Neural cell (in vitro differentiated cells): ENCODE results near the gene NCOR1. TPM values are rescaled to one million over a fixed set of nuclear protein-coding genes. Genes with fewer than 3 reads are reported as not detected.
A peak's percentile ranks its signal among the peaks of the same experiment; 100 is the strongest.

ENCODE experiments used
- H2AFZ ChIP-seq: fragments of 200-600, 300-800 bp; sonication (generic), shearing (Covaris generic); 2 replicates; pipeline ENCODE4 v1.6.0; 2014; ENCODE audit warnings: low read depth, mild to moderate bottlenecking, antibody characterized with exemption, low read length, moderate library complexity
- H3F3A ChIP-seq: fragments of 200-600 bp; shearing (Covaris generic); 2 replicates; pipeline ENCODE4 v1.6.1; 2016; ENCODE audit warnings: mild to moderate bottlenecking, moderate library complexity, mixed read lengths, antibody characterized with exemption, low read length; ENCODE audit not compliant: insufficient read depth, poor library complexity, severe bottlenecking
- H3K27ac ChIP-seq: fragments of 200-600, 300-800 bp; sonication (generic), shearing (Covaris generic); 2 replicates; pipeline ENCODE4 v1.5.1; 2014; ENCODE audit warnings: mild to moderate bottlenecking, low read length, moderate library complexity
- H3K27me3 ChIP-seq: fragments of 300-800, 200-600 bp; sonication (generic), shearing (Covaris generic); 2 replicates; pipeline ENCODE4 v1.6.0; 2014; ENCODE audit warnings: mild to moderate bottlenecking, low read depth, low read length, moderate library complexity; ENCODE audit not compliant: insufficient read depth
- H3K36me3 ChIP-seq: fragments of 300-800, 200-600 bp; sonication (generic), shearing (Covaris generic); 2 replicates; pipeline ENCODE4 v1.5.1; 2014; ENCODE audit warnings: mild to moderate bottlenecking, antibody characterized with exemption, low read length, moderate library complexity; ENCODE audit not compliant: insufficient read depth
- H3K4me2 ChIP-seq: fragments of 300-800, 200-600 bp; sonication (generic), shearing (Covaris generic); 2 replicates; pipeline ENCODE4 v1.6.0; 2014; ENCODE audit warnings: mild to moderate bottlenecking, low read length
- H3K4me3 ChIP-seq: fragments of 300-800, 200-600 bp; sonication (generic), shearing (Covaris generic); 2 replicates; pipeline ENCODE4 v1.5.1; 2014; ENCODE audit warnings: mild to moderate bottlenecking, low read length, moderate library complexity
- H3K79me2 ChIP-seq: fragments of 200-600 bp; shearing (Covaris generic); replicated peaks from 2 replicates; pipeline ENCODE4 v1.6.0; 2014; ENCODE audit warnings: mild to moderate bottlenecking, low read length, moderate library complexity; ENCODE audit not compliant: insufficient read depth
- H3K9ac ChIP-seq: fragments of 300-800, 200-600 bp; sonication (generic), shearing (Covaris generic); 2 replicates; pipeline ENCODE4 v1.6.1; 2016; ENCODE audit warnings: mild to moderate bottlenecking, low read length, mixed read lengths
- H3K9me2 ChIP-seq: fragments of 200-600 bp; shearing (Covaris generic); 2 replicates; pipeline ENCODE4 v1.6.1; 2016; ENCODE audit warnings: mild to moderate bottlenecking, low read length, mixed read lengths; ENCODE audit not compliant: insufficient read depth
- H3K9me3 ChIP-seq: fragments of 200-600, 300-800 bp; sonication (generic), shearing (Covaris generic); 2 replicates; pipeline ENCODE4 v1.6.1; 2016; ENCODE audit warnings: mild to moderate bottlenecking, mixed run types, low read length, moderate library complexity, mixed read lengths
- H4K20me1 ChIP-seq: fragments of 200-600 bp; shearing (Covaris generic); 2 replicates; pipeline ENCODE4 v1.6.1; 2016; ENCODE audit warnings: mild to moderate bottlenecking, mixed run types; ENCODE audit not compliant: insufficient read depth
- EP300 ChIP-seq: fragments of 450-650 bp; conservative IDR thresholded peaks from 2 replicates; pipeline ENCODE4 v1.6.1; 2014; ENCODE audit warnings: antibody characterized with exemption, mild to moderate bottlenecking, moderate library complexity; ENCODE audit not compliant: poor library complexity, severe bottlenecking
- EZH2 ChIP-seq: fragments of 200-600, 300-800 bp; shearing (Covaris generic), sonication (generic); IDR thresholded peaks from 2 replicates; pipeline ENCODE4 v1.6.1; 2014; ENCODE audit warnings: antibody characterized with exemption, low read length, borderline replicate concordance, mild to moderate bottlenecking; ENCODE audit not compliant: insufficient read depth, poor library complexity, severe bottlenecking
- MXI1 ChIP-seq: fragments of 450-650 bp; conservative IDR thresholded peaks from 2 replicates; pipeline ENCODE4 v1.6.1; 2014; ENCODE audit warnings: antibody characterized with exemption, mild to moderate bottlenecking; ENCODE audit not compliant: poor library complexity, severe bottlenecking
- POLR2AphosphoS5 ChIP-seq: IDR thresholded peaks from 2 replicates; pipeline ENCODE4 v1.6.1; 2012
- RAD21 ChIP-seq: fragments of 450-650 bp; conservative IDR thresholded peaks from 2 replicates; pipeline ENCODE4 v1.6.1; 2014; ENCODE audit warnings: antibody characterized with exemption, mild to moderate bottlenecking, moderate library complexity
- SMC3 ChIP-seq: fragments of 450-650 bp; conservative IDR thresholded peaks from 2 replicates; pipeline ENCODE4 v1.6.1; 2014; ENCODE audit warnings: antibody characterized with exemption, mild to moderate bottlenecking, moderate library complexity; ENCODE audit not compliant: poor library complexity
- TAF1 ChIP-seq: IDR thresholded peaks from 2 replicates; pipeline ENCODE4 v1.6.1; 2012; ENCODE audit warnings: low read depth
- polyA plus RNA-seq: library from polyadenylated mRNA; depleted of rRNA; stranded (reverse); fragments of >200 nt; gene quantifications from 2 replicates; pipeline ENCODE4 v1.2.3, GENCODE V29; 2014
- TF ChIP-seq, protein P1 (sequence below): IDR thresholded peaks from 2 replicates; pipeline ENCODE4 v1.6.1; 2012; ENCODE audit warnings: borderline replicate concordance
- TF ChIP-seq, protein P2 (sequence below): fragments of 450-650 bp; IDR thresholded peaks from 2 replicates; pipeline ENCODE4 v1.5.1; 2014; ENCODE audit warnings: antibody characterized with exemption, mild to moderate bottlenecking, moderate library complexity; ENCODE audit not compliant: poor library complexity, severe bottlenecking

The NCOR1 gene
- polyA plus RNA-seq, 1 donor from 2014 or later: 26.9 TPM

DNA sequence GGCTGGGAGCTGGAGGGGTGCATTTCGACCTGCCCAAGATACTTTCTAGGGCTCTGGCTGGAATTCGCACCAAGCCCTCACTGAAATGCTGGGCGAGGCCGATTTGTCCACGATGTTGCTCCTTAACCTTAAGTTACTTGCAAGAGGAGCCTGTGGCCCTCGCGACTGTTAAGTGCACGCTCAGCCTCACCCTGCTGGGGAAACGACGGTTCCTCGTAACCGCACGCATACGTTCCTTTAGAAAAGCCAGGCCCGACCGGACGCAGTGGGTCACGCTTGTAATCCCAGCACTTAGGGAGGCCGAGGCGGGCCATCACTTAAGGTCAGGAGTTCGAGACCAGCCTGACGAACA is 607 bp upstream of the NCOR1 start:
- H3K9me3 ChIP-seq: no peaks in the 10 kb centered on the region

DNA sequence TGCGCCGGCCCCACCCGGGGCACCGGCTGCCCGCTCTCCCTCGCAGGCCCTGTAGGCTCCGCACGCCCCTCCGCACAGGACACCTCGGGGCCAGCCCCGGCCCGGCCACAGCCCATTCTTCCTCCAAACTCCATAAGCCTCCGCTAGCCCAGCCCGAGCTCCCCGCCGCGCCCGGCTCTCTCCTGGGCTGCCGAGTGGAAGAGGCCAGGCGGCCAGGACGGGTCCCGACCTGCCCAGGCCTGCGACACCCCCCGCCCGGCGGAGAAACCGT is 397 bp downstream of the NCOR1 start:
- H4K20me1 ChIP-seq: no peaks in the 10 kb centered on the region
- peak overlapping the region; percentile 90 for H3K27ac ChIP-seq
- H3K9me2 ChIP-seq: no peaks in the 10 kb centered on the region
- H3K4me2 ChIP-seq: no peak overlapping the region
- H3K9ac ChIP-seq: peak overlapping the region; percentile 91
- peak overlapping the region; percentile 95 for H3K4me3 ChIP-seq
- TF ChIP-seq EZH2 (no peak), MXI1 (peak; percentile 19)
- peaks cover 5% of the 10 kb centered on the region for H3F3A ChIP-seq
- H3K36me3 ChIP-seq: no peaks in the 10 kb centered on the region
- peak overlapping the region; percentile 68 for H2AFZ ChIP-seq
- H3K9me3 ChIP-seq: no peaks in the 10 kb centered on the region
- no peaks in the 10 kb centered on the region for H3K27me3 ChIP-seq
- H3K79me2 ChIP-seq: peaks cover 58% of the 10 kb centered on the region

More for the DNA sequence above, 607 bp upstream of the NCOR1 start:
- Histone ChIP-seq H3K27ac (peak overlapping the region; percentile 90), H3F3A (peaks cover 5% of the 10 kb centered on the region), H3K36me3 (no peaks in the 10 kb centered on the region), H3K4me3 (peak overlapping the region; percentile 95), H3K4me2 (peak overlapping the region; percentile 62), H3K9me2 (no peaks in the 10 kb centered on the region), H3K79me2 (peaks cover 48% of the 10 kb centered on the region), H3K27me3 (no peaks in the 10 kb centered on the region), H3K9ac (peak overlapping the region; percentile 91), H4K20me1 (no peaks in the 10 kb centered on the region), H2AFZ (peak overlapping the region; percentile 94)
- no peak for TF ChIP-seq SMC3
- no peak for TF ChIP-seq RAD21
- TF ChIP-seq, protein P1, sequence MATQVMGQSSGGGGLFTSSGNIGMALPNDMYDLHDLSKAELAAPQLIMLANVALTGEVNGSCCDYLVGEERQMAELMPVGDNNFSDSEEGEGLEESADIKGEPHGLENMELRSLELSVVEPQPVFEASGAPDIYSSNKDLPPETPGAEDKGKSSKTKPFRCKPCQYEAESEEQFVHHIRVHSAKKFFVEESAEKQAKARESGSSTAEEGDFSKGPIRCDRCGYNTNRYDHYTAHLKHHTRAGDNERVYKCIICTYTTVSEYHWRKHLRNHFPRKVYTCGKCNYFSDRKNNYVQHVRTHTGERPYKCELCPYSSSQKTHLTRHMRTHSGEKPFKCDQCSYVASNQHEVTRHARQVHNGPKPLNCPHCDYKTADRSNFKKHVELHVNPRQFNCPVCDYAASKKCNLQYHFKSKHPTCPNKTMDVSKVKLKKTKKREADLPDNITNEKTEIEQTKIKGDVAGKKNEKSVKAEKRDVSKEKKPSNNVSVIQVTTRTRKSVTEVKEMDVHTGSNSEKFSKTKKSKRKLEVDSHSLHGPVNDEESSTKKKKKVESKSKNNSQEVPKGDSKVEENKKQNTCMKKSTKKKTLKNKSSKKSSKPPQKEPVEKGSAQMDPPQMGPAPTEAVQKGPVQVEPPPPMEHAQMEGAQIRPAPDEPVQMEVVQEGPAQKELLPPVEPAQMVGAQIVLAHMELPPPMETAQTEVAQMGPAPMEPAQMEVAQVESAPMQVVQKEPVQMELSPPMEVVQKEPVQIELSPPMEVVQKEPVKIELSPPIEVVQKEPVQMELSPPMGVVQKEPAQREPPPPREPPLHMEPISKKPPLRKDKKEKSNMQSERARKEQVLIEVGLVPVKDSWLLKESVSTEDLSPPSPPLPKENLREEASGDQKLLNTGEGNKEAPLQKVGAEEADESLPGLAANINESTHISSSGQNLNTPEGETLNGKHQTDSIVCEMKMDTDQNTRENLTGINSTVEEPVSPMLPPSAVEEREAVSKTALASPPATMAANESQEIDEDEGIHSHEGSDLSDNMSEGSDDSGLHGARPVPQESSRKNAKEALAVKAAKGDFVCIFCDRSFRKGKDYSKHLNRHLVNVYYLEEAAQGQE: no peak
- no peak for TF ChIP-seq EZH2
- TF ChIP-seq EP300: no peak
- TF ChIP-seq, protein P2, sequence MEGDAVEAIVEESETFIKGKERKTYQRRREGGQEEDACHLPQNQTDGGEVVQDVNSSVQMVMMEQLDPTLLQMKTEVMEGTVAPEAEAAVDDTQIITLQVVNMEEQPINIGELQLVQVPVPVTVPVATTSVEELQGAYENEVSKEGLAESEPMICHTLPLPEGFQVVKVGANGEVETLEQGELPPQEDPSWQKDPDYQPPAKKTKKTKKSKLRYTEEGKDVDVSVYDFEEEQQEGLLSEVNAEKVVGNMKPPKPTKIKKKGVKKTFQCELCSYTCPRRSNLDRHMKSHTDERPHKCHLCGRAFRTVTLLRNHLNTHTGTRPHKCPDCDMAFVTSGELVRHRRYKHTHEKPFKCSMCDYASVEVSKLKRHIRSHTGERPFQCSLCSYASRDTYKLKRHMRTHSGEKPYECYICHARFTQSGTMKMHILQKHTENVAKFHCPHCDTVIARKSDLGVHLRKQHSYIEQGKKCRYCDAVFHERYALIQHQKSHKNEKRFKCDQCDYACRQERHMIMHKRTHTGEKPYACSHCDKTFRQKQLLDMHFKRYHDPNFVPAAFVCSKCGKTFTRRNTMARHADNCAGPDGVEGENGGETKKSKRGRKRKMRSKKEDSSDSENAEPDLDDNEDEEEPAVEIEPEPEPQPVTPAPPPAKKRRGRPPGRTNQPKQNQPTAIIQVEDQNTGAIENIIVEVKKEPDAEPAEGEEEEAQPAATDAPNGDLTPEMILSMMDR: no peak
- no peak for TF ChIP-seq POLR2AphosphoS5
- no peak for TF ChIP-seq MXI1
- no peak for TF ChIP-seq TAF1
